Activated T-helper 17 cell treated with anti-CD3 and anti-CD28 coated beads, Interleukin-2, amount 50 U/mL, for 72 hours (primary cell): ENCODE results near the gene COG5. TPM values are rescaled to one million over a fixed set of nuclear protein-coding genes. Genes with fewer than 3 reads are reported as not detected.

Experiments used
- ATAC-seq: fragments of 150-1000 bp; cut with Tn5 transposase; replicated peaks from 2 replicates; pipeline ENCODE4 v1.10.0; 2021; ENCODE audit warnings: mild to moderate bottlenecking, moderate library complexity
- H3K27ac Mint-ChIP-seq: one replicate; pipeline ENCODE4 v1.8.0; 2022; ENCODE audit warnings: mixed read lengths
- H3K27me3 Mint-ChIP-seq: one replicate; pipeline ENCODE4 v1.8.0; 2022; ENCODE audit warnings: mixed read lengths
- H3K36me3 Mint-ChIP-seq: one replicate; pipeline ENCODE4 v1.8.0; 2022; ENCODE audit warnings: low read depth, mild to moderate bottlenecking, mixed read lengths
- H3K4me1 Mint-ChIP-seq: one replicate; pipeline ENCODE4 v1.8.0; 2022; ENCODE audit warnings: mixed read lengths
- H3K4me3 Mint-ChIP-seq: one replicate; pipeline ENCODE4 v1.8.0; 2022; ENCODE audit warnings: mild to moderate bottlenecking, mixed read lengths
- H3K9me3 Mint-ChIP-seq: one replicate; pipeline ENCODE4 v1.8.0; 2022; ENCODE audit warnings: mixed read lengths
- total RNA-seq, 2 donors: library from RNA; stranded (reverse); gene quantifications; one replicate each; pipeline ENCODE4 v1.2.3, GENCODE V29; 2022

COG5 gene
- total RNA-seq, 2 donors from 2014 or later, result 33.7 to 36.3 TPM

DNA sequence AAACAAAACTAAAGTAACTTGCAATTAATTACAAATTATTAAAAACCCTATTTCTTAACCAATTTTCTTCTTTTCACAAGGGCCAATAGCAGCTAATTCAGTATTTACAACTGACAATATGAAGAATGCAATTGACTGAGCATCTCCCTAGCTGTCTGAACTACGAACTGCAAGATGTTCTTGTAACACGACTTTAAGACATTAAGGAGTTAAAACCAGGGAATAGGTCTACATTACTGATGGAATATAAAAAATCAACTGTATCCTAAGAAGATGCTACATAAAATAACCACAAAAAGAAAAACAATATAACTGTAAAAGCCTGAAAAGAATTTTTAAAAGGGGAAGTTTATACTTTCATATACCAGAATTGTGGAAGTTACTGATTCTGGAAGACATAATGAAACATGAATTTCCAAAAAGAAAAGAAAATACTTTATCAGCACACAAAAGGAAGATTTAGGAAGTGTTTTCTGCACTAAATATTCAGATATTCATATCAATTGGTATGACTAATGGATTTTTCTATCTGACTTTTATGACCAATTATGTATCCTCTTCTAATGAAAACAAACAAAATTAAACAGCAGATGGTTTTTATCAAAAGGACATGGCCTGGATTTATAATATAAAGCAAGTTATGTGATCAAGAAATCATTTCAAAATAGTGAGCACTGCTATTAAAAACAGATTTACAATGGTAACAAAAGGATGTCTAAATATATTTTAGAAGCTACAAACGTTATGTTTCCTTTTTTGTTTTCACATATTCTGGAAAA is 92.2 kb downstream of the COG5 start:
- H3K27me3 Mint-ChIP-seq, result no peaks in the 10 kb centered on the region
- H3K4me3 Mint-ChIP-seq, result no peak overlapping the region
- no peak overlapping the region for H3K27ac Mint-ChIP-seq
- H3K9me3 Mint-ChIP-seq, result no peaks in the 10 kb centered on the region
- no peak for ATAC-seq
- peaks cover 8% of the 10 kb centered on the region for H3K4me1 Mint-ChIP-seq
- peaks cover 11% of the 10 kb centered on the region for H3K36me3 Mint-ChIP-seq

DNA sequence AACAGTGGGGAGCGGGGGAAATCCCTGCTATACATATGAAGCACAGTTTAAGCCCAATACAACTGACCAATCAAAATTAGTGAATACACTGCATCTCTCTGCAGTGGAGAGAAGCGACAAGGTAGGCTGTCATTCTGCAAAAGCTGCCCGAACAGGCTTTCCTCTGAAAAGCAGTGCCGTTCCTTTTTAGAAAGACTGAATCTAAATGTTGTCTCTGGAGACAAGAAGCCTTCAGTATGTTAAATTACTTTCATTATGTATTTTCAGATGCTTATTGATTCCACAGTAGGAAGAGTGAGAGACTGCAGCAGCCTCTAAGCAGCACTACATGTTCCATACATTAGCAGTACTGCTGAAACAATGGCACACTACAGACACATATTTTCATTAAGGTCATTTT is 93.8 kb downstream of the COG5 start, which contains the start of gene GPR22:
Gene GPR22, plus strand, starts transcription at position 129 of the 400 bp plus-strand sequence. CDS start 4,004 bp downstream, outside the sequence.
- no peak for ATAC-seq
- H3K27me3 Mint-ChIP-seq, result no peaks in the 10 kb centered on the region
- no peak within 1 kb of the TSS for H3K4me3 Mint-ChIP-seq
- peaks cover 12% of the 10 kb centered on the region for H3K4me1 Mint-ChIP-seq
- H3K36me3 Mint-ChIP-seq, result peaks cover 9% of the 10 kb centered on the region
- no peaks in the 10 kb centered on the region for H3K9me3 Mint-ChIP-seq
- H3K27ac Mint-ChIP-seq, result no peak within 1 kb of the TSS

DNA sequence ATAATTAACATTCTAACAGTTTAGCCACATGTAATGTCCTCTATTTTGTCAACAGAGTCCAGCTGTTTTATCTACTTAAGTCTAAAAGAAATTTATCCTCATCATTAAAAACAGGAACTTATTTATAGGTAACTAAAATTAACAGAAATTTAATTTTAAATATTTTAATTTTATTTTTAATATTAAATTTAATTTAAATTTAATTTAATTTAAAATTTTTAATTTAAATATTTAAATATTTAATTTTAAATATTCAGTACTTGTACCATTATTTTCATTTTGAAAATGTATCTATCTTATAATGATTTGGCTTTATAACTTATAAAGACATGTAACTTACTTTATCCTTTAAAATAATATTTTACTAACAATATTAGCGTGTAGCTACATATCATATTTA is 94.9 kb downstream of the COG5 start:
- H3K4me3 Mint-ChIP-seq, result no peak overlapping the region
- H3K27me3 Mint-ChIP-seq, result no peaks in the 10 kb centered on the region
- no peaks in the 10 kb centered on the region for H3K36me3 Mint-ChIP-seq
- H3K4me1 Mint-ChIP-seq, result peaks cover 6% of the 10 kb centered on the region
- H3K9me3 Mint-ChIP-seq, result no peaks in the 10 kb centered on the region
- no peak for ATAC-seq
- no peak overlapping the region for H3K27ac Mint-ChIP-seq

DNA sequence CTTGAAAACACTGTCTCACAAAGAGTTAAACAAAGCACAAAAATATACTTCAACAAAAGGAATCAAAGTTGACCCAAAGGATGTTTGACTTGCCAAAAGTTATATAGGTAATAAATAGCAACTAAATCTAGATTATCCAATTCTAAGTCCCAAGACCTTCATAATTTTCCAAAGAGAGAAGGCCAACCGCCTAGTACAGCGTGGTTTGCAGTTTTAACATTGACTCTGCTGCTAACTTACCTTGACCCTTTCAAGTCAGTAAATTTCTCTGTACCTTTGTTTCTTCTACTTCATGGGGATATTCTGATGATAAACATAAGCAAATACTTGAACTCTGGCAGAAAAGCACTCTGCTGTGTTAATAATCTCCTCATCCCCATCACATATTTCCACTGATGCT is 95.7 kb downstream of the COG5 start:
- H3K4me3 Mint-ChIP-seq, result no peak overlapping the region
- H3K27ac Mint-ChIP-seq, result no peak overlapping the region
- H3K27me3 Mint-ChIP-seq, result no peaks in the 10 kb centered on the region
- H3K36me3 Mint-ChIP-seq, result no peaks in the 10 kb centered on the region
- peaks cover 6% of the 10 kb centered on the region for H3K4me1 Mint-ChIP-seq
- ATAC-seq, result no peak
- no peaks in the 10 kb centered on the region for H3K9me3 Mint-ChIP-seq

DNA sequence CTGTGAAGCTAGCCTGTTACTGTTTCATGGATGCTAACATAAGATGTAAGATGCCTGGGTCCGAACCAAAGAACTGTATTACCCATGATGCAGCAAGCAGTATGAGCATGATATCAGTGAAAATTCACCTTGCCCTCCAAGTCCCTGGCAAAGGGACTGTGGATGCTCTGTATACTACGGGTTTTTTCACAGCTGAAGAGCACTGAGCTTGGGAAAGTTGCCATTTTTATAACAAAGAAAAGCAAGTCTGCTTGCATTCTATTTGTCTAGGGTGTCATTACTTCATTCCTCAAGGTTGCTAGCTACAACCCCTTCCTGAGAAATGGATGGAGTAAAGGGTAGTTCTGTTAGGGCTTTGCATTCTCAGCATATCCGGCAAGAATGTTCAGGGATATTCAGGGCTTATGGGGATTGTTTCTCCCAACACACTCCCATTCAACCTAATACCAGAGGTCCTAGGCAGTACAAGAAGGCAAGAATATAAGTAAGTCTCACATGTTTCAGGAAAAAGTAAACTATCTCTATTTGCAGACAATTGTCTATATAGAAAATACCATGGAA is 99.0 kb downstream of the COG5 start:
- Mint-ChIP-seq H3K27me3 (no peaks in the 10 kb centered on the region), H3K4me3 (no peak overlapping the region), H3K36me3 (peaks cover 1% of the 10 kb centered on the region), H3K27ac (no peak overlapping the region), H3K4me1 (peaks cover 6% of the 10 kb centered on the region), H3K9me3 (no peaks in the 10 kb centered on the region)
- ATAC-seq, result no peak

DNA sequence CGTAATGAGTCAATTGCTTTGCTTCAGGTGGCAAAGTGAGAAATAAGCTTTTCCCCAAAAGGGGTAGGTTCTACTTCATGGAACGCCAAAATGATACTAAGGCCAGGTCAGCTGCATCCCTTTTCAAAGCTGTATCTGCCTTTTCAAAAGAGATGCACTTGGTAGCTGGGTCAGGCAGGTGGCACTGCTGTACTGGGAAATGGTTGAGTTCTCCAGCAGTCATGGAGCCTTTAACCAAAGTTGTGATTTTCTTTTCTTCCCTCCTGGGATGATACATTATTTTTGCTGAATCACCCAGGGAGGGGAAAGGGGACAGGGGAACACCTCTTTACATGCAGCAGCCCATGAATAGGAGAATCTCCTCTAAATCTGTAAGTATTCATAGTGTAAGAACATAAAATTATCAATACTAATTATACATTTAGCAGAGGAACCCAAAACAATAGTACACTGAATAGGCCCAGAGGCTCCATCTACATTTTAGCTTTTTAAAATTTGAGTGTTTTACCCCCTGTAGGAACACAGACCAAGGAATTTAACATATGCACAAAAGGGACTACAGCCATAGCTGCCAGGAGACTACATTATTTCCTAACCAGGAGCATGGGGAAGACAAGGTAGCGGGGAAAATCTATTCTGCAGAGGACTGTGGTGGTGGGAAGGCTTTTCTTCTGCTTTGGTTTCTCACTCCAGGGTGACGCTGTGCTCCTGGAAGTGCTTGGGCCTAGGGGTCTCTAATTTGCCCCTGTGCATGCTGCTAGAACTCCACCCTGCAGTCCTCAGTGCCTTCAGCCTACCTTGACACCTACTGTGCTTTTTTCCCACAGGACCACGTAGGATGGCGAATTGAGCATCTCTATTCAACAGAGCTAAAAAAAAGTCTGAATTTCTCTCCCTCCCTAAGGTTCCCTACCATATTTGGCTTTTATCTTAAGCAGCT is 100.3 kb downstream of the COG5 start:
- Mint-ChIP-seq H3K27ac (no peak overlapping the region), H3K27me3 (no peaks in the 10 kb centered on the region), H3K4me3 (no peak overlapping the region), H3K9me3 (no peaks in the 10 kb centered on the region), H3K4me1 (peaks cover 6% of the 10 kb centered on the region), H3K36me3 (peaks cover 14% of the 10 kb centered on the region)
- ATAC-seq, result peak; percentile 72

DNA sequence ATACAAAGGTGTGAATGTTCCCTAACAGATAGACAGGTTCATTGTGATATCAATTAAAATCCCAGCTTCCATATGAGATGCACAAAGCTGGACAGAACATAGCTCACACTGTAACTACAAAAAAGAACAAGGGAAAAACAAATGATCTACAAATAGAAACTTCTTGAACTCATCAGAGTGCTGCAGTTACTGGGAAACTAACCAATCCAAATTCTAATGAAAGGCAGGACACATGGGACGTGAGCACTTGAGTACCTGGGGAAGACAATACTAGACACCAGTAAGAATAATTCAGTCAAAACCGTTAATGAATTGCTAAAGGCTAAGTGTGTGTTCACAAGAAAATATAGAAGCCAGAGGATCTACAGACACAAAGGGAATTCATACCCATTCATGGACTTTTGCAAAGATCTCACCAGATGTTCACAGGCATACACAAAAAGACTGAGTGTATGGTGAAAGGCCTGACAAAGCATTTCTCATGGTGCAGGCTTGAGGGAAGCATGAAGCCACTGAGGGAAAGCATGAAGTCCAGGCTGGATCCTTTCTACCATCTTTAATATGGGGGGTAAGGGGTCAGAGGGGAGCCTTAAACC is 101.7 kb downstream of the COG5 start:
- no peak overlapping the region for H3K4me3 Mint-ChIP-seq
- no peaks in the 10 kb centered on the region for H3K27me3 Mint-ChIP-seq
- ATAC-seq, result no peak
- H3K27ac Mint-ChIP-seq, result peak overlapping the region; percentile 25
- H3K4me1 Mint-ChIP-seq, result peaks cover 6% of the 10 kb centered on the region
- no peaks in the 10 kb centered on the region for H3K9me3 Mint-ChIP-seq
- H3K36me3 Mint-ChIP-seq, result peaks cover 28% of the 10 kb centered on the region

DNA sequence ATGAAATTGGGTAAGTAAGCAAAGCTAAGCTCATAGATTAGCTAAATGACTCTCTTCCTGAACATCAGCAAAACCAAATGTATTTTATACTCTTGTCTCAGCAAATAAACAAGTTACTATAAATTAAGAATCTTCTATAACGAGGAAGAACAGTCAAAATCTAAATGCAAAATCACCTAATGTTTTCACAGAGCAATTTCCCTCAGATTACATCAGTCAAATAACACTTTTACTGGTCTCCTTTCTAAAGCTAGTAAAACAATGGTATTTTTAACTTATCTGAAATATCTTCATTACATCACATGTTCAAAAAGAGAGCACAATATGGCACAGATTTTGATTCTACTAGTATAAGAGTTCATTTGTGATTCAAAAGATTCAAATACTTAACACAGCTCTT is 110.3 kb downstream of the COG5 start:
- peaks cover 21% of the 10 kb centered on the region for H3K4me1 Mint-ChIP-seq

DNA sequence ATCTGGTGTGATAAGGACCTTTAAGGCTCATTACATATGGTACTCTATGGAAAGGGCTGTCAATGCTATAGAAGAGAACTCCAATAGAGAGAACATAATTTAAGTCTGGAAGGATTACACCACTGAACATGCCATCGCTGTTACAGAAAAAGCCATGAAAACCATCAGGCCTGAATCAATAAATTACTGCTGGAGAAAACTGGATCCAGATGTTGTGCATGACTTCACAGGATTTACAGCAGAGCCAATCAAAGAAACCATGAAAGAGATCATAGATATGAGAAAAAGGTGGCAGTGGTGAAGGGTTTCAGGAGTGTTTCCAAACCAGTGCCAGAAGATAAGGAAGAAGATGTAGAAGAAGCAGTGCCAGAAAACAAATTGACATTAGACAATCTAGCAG is 112.8 kb downstream of the COG5 start:
- H3K4me3 Mint-ChIP-seq, result no peak overlapping the region
- H3K27ac Mint-ChIP-seq, result no peak overlapping the region
- H3K27me3 Mint-ChIP-seq, result no peaks in the 10 kb centered on the region
- no peaks in the 10 kb centered on the region for H3K9me3 Mint-ChIP-seq
- H3K4me1 Mint-ChIP-seq, result peaks cover 26% of the 10 kb centered on the region
- ATAC-seq, result no peak
- H3K36me3 Mint-ChIP-seq, result peaks cover 36% of the 10 kb centered on the region

More for the DNA sequence above, 110.3 kb downstream of the COG5 start:
- ATAC-seq, result no peak
- Mint-ChIP-seq H3K4me3 (no peak overlapping the region), H3K9me3 (no peaks in the 10 kb centered on the region), H3K36me3 (peaks cover 52% of the 10 kb centered on the region), H3K27ac (no peak overlapping the region), H3K27me3 (no peaks in the 10 kb centered on the region)

DNA sequence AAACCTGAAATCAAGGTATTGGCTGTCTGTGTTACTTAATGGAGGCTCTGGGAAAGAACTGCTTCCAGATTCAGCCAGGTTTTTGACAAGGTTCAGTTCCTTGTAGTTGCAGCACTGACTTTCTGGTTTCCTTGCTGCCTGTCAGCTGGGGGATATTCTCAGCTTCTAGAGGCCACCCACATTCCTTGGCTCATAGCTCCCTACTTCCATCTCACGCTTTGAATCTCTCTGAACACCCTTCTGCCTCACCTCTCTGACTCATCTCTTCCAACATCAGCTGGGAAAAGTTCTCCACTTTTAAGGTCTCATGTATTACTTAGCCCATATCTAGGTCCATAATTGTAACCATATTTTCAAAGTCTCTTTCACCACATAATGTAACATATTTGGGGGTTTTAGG is 116.7 kb downstream of the COG5 start:
- no peak for ATAC-seq
- Mint-ChIP-seq H3K27me3 (no peaks in the 10 kb centered on the region), H3K4me3 (no peak overlapping the region), H3K27ac (no peak overlapping the region), H3K9me3 (no peaks in the 10 kb centered on the region), H3K36me3 (peaks cover 20% of the 10 kb centered on the region), H3K4me1 (peaks cover 16% of the 10 kb centered on the region)

DNA sequence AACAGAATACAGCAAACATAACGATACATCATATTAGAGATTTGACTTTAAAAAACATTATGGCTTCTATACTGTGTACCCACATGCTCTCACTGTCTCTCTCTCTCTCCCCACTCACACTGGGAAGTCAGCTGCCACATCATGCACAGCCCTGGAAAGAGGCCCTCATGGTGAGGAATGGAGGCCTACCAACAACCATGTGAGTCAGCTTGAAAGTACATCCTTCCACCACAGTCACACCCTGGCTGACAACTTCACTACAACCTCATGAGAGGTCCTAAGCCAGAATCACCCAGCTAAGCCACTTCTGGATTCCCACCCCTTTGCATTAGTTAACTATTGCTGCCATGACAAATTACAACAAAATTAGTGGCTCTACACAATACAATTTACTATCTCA is 117.2 kb downstream of the COG5 start:
- no peak overlapping the region for H3K4me3 Mint-ChIP-seq
- H3K36me3 Mint-ChIP-seq, result peaks cover 20% of the 10 kb centered on the region
- ATAC-seq, result peak; percentile 87
- no peaks in the 10 kb centered on the region for H3K9me3 Mint-ChIP-seq
- H3K27ac Mint-ChIP-seq, result no peak overlapping the region
- H3K27me3 Mint-ChIP-seq, result no peaks in the 10 kb centered on the region
- H3K4me1 Mint-ChIP-seq, result peaks cover 16% of the 10 kb centered on the region

DNA sequence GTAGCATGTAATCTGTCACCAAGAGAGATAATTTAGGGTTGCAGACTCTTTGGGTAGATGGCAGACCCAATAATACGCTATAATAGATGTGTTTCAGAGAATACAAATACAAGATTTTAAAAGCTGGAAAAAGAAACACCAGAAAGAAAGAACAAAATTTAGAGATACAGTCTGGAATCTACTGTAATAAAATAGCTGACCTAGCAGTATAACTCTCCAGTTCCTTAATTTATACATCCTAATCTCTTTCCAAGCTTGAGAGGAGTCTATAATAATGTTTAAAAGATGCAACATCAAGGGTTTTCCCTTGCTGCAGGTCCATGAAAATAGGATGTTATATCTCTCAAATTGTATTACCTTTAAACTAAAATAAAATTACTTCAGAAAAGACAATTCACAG is 121.0 kb downstream of the COG5 start:
- H3K4me3 Mint-ChIP-seq, result no peak overlapping the region
- no peak for ATAC-seq
- H3K36me3 Mint-ChIP-seq, result no peaks in the 10 kb centered on the region
- no peaks in the 10 kb centered on the region for H3K27me3 Mint-ChIP-seq
- H3K9me3 Mint-ChIP-seq, result no peaks in the 10 kb centered on the region
- H3K4me1 Mint-ChIP-seq, result peaks cover 10% of the 10 kb centered on the region
- no peak overlapping the region for H3K27ac Mint-ChIP-seq

DNA sequence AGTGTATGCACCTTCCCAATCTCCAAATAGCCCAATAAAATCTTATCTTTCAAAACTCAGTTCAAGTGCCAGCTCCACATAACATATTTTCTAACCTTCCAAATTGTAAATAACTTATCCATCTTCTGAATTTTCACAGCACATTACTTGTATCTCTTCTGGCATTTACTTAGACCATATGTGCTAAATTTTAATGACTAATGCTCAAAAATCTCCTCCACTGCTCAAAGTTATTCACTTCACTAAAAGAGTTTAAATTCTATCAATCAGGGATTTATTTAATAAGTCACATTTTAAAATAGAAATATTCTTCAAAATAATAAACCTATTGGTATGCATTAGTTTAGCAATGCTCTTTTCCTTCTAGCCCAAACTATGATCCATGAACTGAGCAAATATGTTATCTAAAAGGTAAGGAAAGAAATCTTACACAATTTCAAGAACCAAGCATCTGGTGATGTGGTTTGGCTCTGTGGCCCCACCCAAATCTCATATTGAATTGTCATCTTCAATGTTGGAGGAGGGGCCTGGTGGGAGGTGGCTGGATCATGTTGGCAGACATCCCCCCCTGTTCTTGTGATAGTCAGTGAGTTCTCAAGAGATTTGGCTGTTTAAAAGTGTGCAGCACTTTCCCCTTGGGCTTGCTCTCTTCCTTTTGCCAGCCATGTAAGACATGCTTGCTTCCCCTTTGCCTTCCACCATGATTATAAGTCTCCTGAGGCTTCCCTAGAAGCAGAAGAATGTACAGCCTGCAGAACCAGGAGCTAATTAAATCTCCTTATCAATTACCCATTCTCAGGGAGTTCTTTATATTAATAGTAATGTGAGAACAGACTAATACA is 121.9 kb downstream of the COG5 start:
- no peak overlapping the region for H3K27ac Mint-ChIP-seq
- no peak for ATAC-seq
- no peak overlapping the region for H3K4me3 Mint-ChIP-seq
- peaks cover 5% of the 10 kb centered on the region for H3K4me1 Mint-ChIP-seq
- H3K36me3 Mint-ChIP-seq, result no peaks in the 10 kb centered on the region
- H3K9me3 Mint-ChIP-seq, result no peaks in the 10 kb centered on the region
- no peaks in the 10 kb centered on the region for H3K27me3 Mint-ChIP-seq

DNA sequence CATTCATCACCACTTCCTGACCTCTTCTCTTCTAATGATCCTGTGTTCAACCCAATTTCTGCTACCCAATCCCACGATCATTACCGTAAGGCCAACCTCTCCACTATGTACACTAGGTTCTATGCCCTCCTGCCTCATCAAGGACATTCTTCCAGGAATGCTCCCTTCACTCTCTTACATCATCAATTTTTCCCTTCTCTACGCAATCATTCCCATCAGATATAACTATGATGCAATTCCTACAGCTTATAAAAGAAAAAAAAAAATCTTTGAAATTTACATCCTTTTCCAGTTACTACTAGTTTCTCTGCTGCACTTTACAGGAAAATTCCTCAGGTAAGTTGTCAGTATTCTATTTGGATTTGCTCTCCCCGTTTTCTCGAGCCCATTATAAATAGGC is 124.7 kb downstream of the COG5 start:
- no peak overlapping the region for H3K4me3 Mint-ChIP-seq
- H3K4me1 Mint-ChIP-seq, result peaks cover 5% of the 10 kb centered on the region
- ATAC-seq, result no peak
- no peak overlapping the region for H3K27ac Mint-ChIP-seq
- H3K9me3 Mint-ChIP-seq, result no peaks in the 10 kb centered on the region
- H3K36me3 Mint-ChIP-seq, result peaks cover 6% of the 10 kb centered on the region
- H3K27me3 Mint-ChIP-seq, result no peaks in the 10 kb centered on the region
